Brain microvascular endothelial cell (primary cell): Measurements from ENCODE around the gene MYL5.
"Not testable (repeated sequence)": the region's sequence is repeated elsewhere in the genome, so short reads cannot be mapped to it uniquely, and the experiment has no call there.

Experiments
- DNase-seq: peaks from one replicate; pipeline ENCODE4 v3.0.0-alpha.2; 2020
- H3K27ac ChIP-seq: fragments of 250-450 bp; sonication (Bioruptor Pico); 2 replicates; pipeline ENCODE4 v1.5.1; 2020; ENCODE audit warnings: mild to moderate bottlenecking, moderate library complexity
- H3K27me3 ChIP-seq: fragments of 250-450 bp; sonication (Bioruptor Pico); replicated peaks from 2 replicates; pipeline ENCODE4 v1.5.1; 2020; ENCODE audit warnings: mild to moderate bottlenecking
- H3K36me3 ChIP-seq: fragments of 250-450 bp; sonication (Bioruptor Pico); replicated peaks from 2 replicates; pipeline ENCODE4 v1.5.1; 2020; ENCODE audit warnings: mild to moderate bottlenecking
- H3K4me3 ChIP-seq: 2 replicates; pipeline ENCODE4 v1.5.1; 2011; ENCODE audit warnings: low read depth, mild to moderate bottlenecking, control low read depth, low read length, moderate library complexity
- in situ Hi-C: cut with HindIII; loops from 2 replicates; pipeline ENCODE4 v1.10.0; 2017; ENCODE audit warnings: low sequenced_read_pairs, low pct_ligation_motif_present
- TF ChIP-seq, protein P1 (sequence below): IDR thresholded peaks from 2 replicates; pipeline ENCODE4 v1.5.1; 2011; ENCODE audit warnings: low read depth, mild to moderate bottlenecking, moderate library complexity, low read length, control low read depth, inconsistent platforms; ENCODE audit errors: missing control alignments

The MYL5 gene

DNA sequence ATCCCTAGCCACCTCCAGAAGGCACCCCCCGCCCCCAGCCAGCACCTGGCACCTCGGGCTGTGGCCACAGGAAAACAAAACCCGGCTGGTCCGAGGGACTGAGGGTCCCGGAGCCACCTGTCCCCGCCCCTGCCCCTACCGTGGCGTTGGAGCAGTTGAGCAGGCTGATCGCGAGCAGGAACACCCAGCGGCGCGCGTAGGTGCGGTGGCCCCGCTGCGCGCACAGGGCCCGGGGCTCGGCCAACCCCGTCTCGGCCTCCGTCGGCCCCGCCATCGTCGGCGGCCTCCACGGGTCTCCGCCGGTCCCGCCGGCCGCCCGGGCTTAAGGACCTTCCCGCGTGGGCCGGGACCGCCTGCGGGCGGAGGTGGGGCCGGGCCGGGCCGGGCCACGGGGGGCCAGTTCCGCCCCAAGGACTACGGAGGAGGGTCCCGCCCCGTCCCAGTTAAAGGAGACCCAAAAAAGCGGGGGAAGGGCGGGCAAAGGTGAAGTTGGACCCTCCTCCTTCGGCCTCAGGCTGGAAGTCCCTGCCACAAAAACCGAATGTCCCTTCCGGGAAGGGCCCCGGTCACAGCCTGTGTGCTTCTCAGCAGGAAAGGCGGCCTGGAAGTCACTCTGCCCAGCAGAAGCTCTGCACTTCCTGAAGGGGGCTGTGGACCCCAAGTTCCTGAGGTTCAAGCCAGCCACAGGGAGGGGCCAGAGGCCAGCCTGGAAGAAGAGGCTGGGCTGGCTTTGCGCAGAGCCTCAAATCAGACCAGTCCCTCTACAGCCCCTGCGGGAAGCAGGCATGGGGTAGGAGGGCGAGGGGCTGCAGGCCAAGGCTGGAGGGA lies 14.7 kb downstream of the MYL5 start, which contains the start of gene SLC49A3:
TSS of gene SLC49A3 (minus strand) at position 298 of the 828 bp plus-strand sequence. CDS start at position 274, 24 bp downstream.
- H3K27ac ChIP-seq = peak within 1 kb of the TSS; percentile 91
- peak within 1 kb of the TSS; percentile 44 for H3K4me3 ChIP-seq
- TF ChIP-seq, protein P1, sequence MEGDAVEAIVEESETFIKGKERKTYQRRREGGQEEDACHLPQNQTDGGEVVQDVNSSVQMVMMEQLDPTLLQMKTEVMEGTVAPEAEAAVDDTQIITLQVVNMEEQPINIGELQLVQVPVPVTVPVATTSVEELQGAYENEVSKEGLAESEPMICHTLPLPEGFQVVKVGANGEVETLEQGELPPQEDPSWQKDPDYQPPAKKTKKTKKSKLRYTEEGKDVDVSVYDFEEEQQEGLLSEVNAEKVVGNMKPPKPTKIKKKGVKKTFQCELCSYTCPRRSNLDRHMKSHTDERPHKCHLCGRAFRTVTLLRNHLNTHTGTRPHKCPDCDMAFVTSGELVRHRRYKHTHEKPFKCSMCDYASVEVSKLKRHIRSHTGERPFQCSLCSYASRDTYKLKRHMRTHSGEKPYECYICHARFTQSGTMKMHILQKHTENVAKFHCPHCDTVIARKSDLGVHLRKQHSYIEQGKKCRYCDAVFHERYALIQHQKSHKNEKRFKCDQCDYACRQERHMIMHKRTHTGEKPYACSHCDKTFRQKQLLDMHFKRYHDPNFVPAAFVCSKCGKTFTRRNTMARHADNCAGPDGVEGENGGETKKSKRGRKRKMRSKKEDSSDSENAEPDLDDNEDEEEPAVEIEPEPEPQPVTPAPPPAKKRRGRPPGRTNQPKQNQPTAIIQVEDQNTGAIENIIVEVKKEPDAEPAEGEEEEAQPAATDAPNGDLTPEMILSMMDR = peak; percentile 19
- H3K36me3 ChIP-seq = no peaks in the 10 kb centered on the region
- no peak for DNase-seq
- in situ Hi-C loops = no loop called here
- no peaks in the 10 kb centered on the region for H3K27me3 ChIP-seq

DNA sequence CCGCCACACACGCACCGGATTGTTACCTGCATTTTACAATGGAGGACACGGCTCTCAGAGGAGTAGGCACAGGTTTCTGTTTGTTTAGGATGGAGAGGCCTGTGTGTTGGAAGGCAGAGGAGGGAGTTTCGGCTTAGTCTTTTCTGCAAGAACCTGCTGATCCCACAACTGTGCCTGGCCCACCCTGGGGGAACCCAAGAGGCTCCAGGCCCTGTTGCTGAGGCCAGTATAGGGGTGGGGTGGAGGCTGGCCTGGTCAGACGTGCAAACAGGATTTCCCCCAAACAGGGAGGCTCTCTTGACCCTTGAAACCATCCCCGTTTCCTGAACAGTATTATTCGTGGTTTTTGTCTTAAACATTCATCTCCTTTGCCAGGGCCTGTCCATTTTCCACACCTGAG lies 15.4 kb downstream of the MYL5 start:
- in situ Hi-C loops = no loop called here
- TF ChIP-seq, protein P1 = no peak
- H3K27me3 ChIP-seq = no peaks in the 10 kb centered on the region
- no peak overlapping the region for H3K27ac ChIP-seq
- no peak for DNase-seq
- no peak overlapping the region for H3K4me3 ChIP-seq
- no peaks in the 10 kb centered on the region for H3K36me3 ChIP-seq

DNA sequence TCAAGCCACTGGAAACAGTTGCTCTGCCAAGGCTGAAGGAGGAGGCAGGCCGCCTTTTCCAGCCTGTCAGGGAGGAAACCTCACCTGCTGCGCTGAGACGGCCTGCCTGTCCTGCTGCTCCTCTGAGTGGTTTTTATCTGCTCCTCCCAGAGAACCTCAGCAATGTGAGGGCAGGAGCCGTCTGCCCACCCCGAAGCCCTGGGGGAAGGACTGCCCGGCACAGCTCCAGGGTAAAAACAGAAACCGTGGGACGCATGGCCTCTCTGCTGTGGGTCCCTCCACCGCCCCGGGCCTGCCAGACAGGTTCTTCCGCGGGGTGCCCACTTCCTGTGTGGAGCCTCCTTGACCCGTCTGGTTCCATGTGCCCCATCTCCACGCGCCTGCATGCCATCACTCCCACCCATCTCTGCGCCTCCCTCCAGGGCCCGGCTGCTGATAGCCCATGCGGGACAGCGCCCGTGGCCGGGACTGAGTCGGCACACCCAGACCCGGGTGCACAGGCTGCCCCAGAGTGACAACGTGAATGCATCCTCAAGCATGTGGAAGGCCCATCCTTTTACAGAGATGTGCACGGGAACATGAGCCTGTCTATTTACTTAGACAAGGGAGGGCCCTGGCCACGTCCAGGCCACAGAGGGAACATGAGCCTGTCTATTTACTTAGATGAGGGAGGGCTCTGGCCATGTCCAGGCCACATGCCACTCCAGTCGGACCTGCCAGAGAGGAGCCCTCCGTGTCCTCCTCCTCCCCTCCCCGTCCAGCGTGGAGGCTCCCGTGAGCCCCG lies 18.6 kb downstream of the MYL5 start:
- no peak overlapping the region for H3K27ac ChIP-seq
- in situ Hi-C loops = no loop called here
- DNase-seq = no peak
- H3K4me3 ChIP-seq = no peak overlapping the region
- TF ChIP-seq, protein P1 = no peak
- no peaks in the 10 kb centered on the region for H3K27me3 ChIP-seq
- no peaks in the 10 kb centered on the region for H3K36me3 ChIP-seq

DNA sequence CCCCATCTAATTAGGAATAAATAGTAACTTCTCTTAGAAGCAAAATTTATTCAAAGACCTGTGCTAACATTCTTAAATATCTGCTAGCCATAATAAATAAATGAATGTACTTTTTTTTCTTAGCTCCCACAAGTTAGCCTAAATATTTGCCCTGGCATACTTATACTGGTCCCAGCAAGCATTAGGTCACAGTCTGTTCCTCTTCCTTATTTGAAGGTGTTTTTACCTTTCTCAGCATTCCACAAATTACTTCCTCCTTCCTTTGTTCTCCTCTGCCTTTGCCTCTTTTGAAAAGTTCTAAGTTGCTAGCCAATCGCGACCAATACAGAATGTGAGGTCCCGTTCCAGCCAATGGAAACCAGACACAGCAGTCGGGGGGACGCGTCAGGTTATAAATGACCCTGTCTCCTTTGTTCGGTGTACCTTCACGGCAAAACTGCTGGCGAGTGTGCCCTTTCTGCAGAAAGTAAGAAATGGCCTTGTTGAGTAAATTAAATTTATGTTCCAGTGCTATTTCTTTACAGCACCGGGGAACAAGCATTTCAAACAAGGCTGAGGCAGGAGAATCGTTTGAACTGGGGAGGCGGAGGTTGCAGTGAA lies 20.1 kb downstream of the MYL5 start:
- H3K27ac ChIP-seq, H3K4me3 ChIP-seq, in situ Hi-C loops, H3K36me3 ChIP-seq, DNase-seq, H3K27me3 ChIP-seq: not testable (repeated sequence)

DNA sequence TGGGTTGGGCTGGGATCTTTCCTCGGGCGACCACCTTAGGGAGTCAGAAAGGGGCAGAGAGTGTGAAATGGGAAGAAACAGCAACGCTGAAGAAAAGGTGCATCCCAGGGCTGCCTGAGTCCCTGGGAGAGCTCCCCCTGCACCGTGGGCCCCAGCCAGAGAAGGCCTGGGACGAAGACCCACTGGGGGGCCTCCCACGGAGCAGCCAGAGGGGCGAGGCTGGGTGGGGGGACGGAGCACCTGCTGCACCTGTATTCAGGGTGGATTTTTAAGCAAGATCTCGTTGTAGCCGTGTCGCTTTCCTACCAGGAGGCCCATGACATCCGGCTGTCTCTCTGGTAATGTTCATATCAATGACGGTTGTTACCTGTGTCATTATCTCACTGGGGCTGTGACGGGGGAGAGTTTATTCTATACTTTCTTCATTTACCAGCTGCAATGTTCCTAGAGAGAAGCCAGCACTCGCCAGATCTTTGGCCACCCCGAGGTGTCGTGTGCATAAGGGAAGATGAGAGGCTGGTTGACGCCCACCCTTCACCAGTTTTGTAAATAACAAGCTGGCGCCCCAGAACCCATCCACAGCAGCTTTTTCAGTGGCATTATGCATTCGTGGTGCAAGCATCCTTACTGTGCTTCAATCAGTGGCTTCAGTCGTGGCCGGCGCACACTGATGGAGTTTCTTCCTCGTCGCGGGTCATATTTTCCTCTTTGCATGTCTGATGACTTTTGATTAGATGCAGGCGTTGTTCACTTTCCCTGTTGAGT lies 25.7 kb downstream of the MYL5 start:
- Histone ChIP-seq H3K27ac (peak overlapping the region; percentile 41), H3K36me3 (no peaks in the 10 kb centered on the region), H3K27me3 (no peaks in the 10 kb centered on the region), H3K4me3 (no peak overlapping the region)
- no peak for DNase-seq
- TF ChIP-seq, protein P1 = no peak
- in situ Hi-C loops = no loop called here
